H9 (cell line): Measurements from ENCODE around the gene GPR160. TPM values are rescaled to one million over a fixed set of nuclear protein-coding genes. Genes with fewer than 3 reads are reported as not detected.

Experiments used
- DNase-seq: peaks from one replicate; pipeline ENCODE4 v3.0.0-alpha.2; 2017
- H2AFZ ChIP-seq: one replicate; pipeline ENCODE4 v1.6.1; 2013; ENCODE audit warnings: mild to moderate bottlenecking, low read length, control low read depth, moderate library complexity
- H2AK5ac ChIP-seq: 2 replicates; pipeline ENCODE4 v1.6.1; 2013; ENCODE audit warnings: low read length, control low read depth, mixed read lengths; ENCODE audit not compliant: insufficient read length
- H2BK120ac ChIP-seq: one replicate; pipeline ENCODE4 v1.6.1; 2013; ENCODE audit warnings: low read depth, mild to moderate bottlenecking, low read length, control low read depth, inconsistent platforms; ENCODE audit not compliant: poor library complexity, severe bottlenecking
- H2BK12ac ChIP-seq: 2 replicates; pipeline ENCODE4 v1.6.1; 2013; ENCODE audit warnings: low read length, control low read depth, mixed read lengths, low read depth; ENCODE audit not compliant: insufficient read length
- H2BK15ac ChIP-seq: 2 replicates; pipeline ENCODE4 v1.6.1; 2013; ENCODE audit warnings: low read depth, low read length, control low read depth
- H2BK20ac ChIP-seq: one replicate; pipeline ENCODE4 v1.6.1; 2013; ENCODE audit warnings: low read depth, mild to moderate bottlenecking, low read length, control low read depth, inconsistent platforms; ENCODE audit not compliant: poor library complexity, severe bottlenecking
- H2BK5ac ChIP-seq: 2 replicates; pipeline ENCODE4 v1.6.1; 2013; ENCODE audit warnings: low read length, control low read depth, mixed read lengths; ENCODE audit not compliant: insufficient read length
- H3K14ac ChIP-seq: 2 replicates; pipeline ENCODE4 v1.6.1; 2013; ENCODE audit warnings: low read length, control low read depth; ENCODE audit not compliant: insufficient read depth
- H3K18ac ChIP-seq: 2 replicates; pipeline ENCODE4 v1.6.1; 2013; ENCODE audit warnings: low read depth, mild to moderate bottlenecking, mixed read lengths, low read length, control low read depth; ENCODE audit not compliant: insufficient read length
- H3K23ac ChIP-seq: 2 replicates; pipeline ENCODE4 v1.6.1; 2013; ENCODE audit warnings: low read length, control low read depth, mixed read lengths, low read depth; ENCODE audit not compliant: insufficient read length
- H3K23me2 ChIP-seq: 2 replicates; pipeline ENCODE4 v1.6.1; 2013; ENCODE audit warnings: low read depth, mild to moderate bottlenecking, mixed read lengths, low read length, control low read depth; ENCODE audit not compliant: insufficient read length, poor library complexity, severe bottlenecking
- H3K27ac ChIP-seq: 2 replicates; pipeline ENCODE4 v1.5.1; 2013; ENCODE audit warnings: low read length, control low read depth, mixed read lengths, low read depth; ENCODE audit not compliant: insufficient read length
- H3K27me3 ChIP-seq: 2 replicates; pipeline ENCODE4 v1.6.1; 2013; ENCODE audit warnings: low read length, control low read depth, inconsistent platforms; ENCODE audit not compliant: insufficient read depth
- H3K4ac ChIP-seq: 2 replicates; pipeline ENCODE4 v1.6.1; 2013; ENCODE audit warnings: low read depth, mild to moderate bottlenecking, control low read depth, inconsistent platforms, low read length, moderate library complexity
- H3K4me1 ChIP-seq: 2 replicates; pipeline ENCODE4 v1.6.1; 2013; ENCODE audit warnings: low read length, control low read depth, inconsistent platforms; ENCODE audit not compliant: insufficient read depth
- H3K4me2 ChIP-seq: 2 replicates; pipeline ENCODE4 v1.6.1; 2013; ENCODE audit warnings: low read length, control low read depth, mixed read lengths; ENCODE audit not compliant: insufficient read length, insufficient read depth
- H3K56ac ChIP-seq: 2 replicates; pipeline ENCODE4 v1.6.1; 2013; ENCODE audit warnings: low read depth, mild to moderate bottlenecking, mixed read lengths, low read length, control low read depth; ENCODE audit not compliant: insufficient read length
- H3K79me1 ChIP-seq: 2 replicates; pipeline ENCODE4 v1.6.1; 2013; ENCODE audit warnings: low read depth, mild to moderate bottlenecking, moderate library complexity, low read length, control low read depth, inconsistent platforms; ENCODE audit not compliant: insufficient read depth, poor library complexity, severe bottlenecking
- H3K79me2 ChIP-seq: 2 replicates; pipeline ENCODE4 v1.6.1; 2013; ENCODE audit warnings: low read length, control low read depth, inconsistent platforms; ENCODE audit not compliant: insufficient read depth
- H3K9ac ChIP-seq: 2 replicates; pipeline ENCODE4 v1.6.1; 2013; ENCODE audit warnings: low read length, control low read depth, mixed read lengths; ENCODE audit not compliant: insufficient read length; ENCODE audit errors: extremely low read depth
- H3K9me3 ChIP-seq: one replicate; pipeline ENCODE4 v1.6.1; 2013; ENCODE audit warnings: low read depth, low read length, inconsistent platforms; ENCODE audit not compliant: control insufficient read depth
- H3T11ph ChIP-seq: one replicate; pipeline ENCODE4 v1.6.1; 2013; ENCODE audit warnings: mild to moderate bottlenecking, low read length, control low read depth, inconsistent platforms
- H4K20me1 ChIP-seq: one replicate; pipeline ENCODE4 v1.6.1; 2013; ENCODE audit not compliant: control insufficient read depth, insufficient read length, insufficient read depth
- H4K5ac ChIP-seq: 2 replicates; pipeline ENCODE4 v1.6.1; 2013; ENCODE audit warnings: low read depth, mild to moderate bottlenecking, mixed read lengths, low read length, control low read depth; ENCODE audit not compliant: insufficient read length
- H4K8ac ChIP-seq: replicated peaks from 2 replicates; pipeline ENCODE4 v1.6.1; 2013; ENCODE audit warnings: low read length, control low read depth, mixed read lengths, low read depth; ENCODE audit not compliant: insufficient read length
- H4K91ac ChIP-seq: 2 replicates; pipeline ENCODE4 v1.6.1; 2013; ENCODE audit warnings: low read depth, mild to moderate bottlenecking, moderate library complexity, mixed read lengths, low read length, control low read depth; ENCODE audit not compliant: insufficient read length
- H3K27ac Mint-ChIP-seq, 3 experiments: 2 replicates in 2 of 3; 3 replicates in 1 of 3; pipeline ENCODE4 v1.8.0; 2020 to 2021; ENCODE audit warnings: mixed read lengths in 3 of 3, mild to moderate bottlenecking in 1 of 3, moderate library complexity in 1 of 3
- H3K27me3 Mint-ChIP-seq: 2 replicates; pipeline ENCODE4 v1.8.0; 2021; ENCODE audit warnings: low read depth, mild to moderate bottlenecking, moderate library complexity, mixed read lengths
- H3K36me3 Mint-ChIP-seq, 3 experiments: 2 replicates in 2 of 3; 3 replicates in 1 of 3; pipeline ENCODE4 v1.8.0; 2020 to 2021; ENCODE audit warnings: low read depth in 3 of 3, mixed read lengths in 3 of 3; ENCODE audit not compliant: insufficient read depth in 1 of 3
- H3K4me1 Mint-ChIP-seq, 2 experiments: 2 replicates each; pipeline ENCODE4 v1.8.0; 2020; ENCODE audit warnings: mixed read lengths in 2 of 2
- H3K4me3 Mint-ChIP-seq, 2 experiments: 2 replicates in 1 of 2; 3 replicates in 1 of 2; pipeline ENCODE4 v1.8.0; 2020 to 2021; ENCODE audit warnings: mild to moderate bottlenecking in 2 of 2, mixed read lengths in 2 of 2, moderate library complexity in 1 of 2
- H3K9me3 Mint-ChIP-seq, 2 experiments: 2 replicates in 1 of 2; 3 replicates in 1 of 2; pipeline ENCODE4 v1.8.0; 2020; ENCODE audit warnings: mild to moderate bottlenecking in 2 of 2, mixed read lengths in 2 of 2, moderate library complexity in 1 of 2
- WGBS: extraction: QIAGEN DNeasy Blood & Tissue Kit; methylation state at CpG from one replicate; pipeline ENCODE4 v1.1.7; 2013; ENCODE audit warnings: missing lambda C conversion rate, low lambda C conversion rate, mixed read lengths; ENCODE audit not compliant: insufficient read length; ENCODE audit errors: extremely low coverage; 5-methylcytosine and 5-hydroxymethylcytosine counted together
- total RNA-seq: library from RNA; stranded (reverse); gene quantifications from 2 replicates; pipeline ENCODE4 v1.2.1, GENCODE V29; 2021
- TF ChIP-seq, protein P1 (sequence below): fragments of 200-600 bp; sonication (generic); conservative IDR thresholded peaks from 3 replicates; pipeline ENCODE4 v1.8.0; 2021; ENCODE audit warnings: antibody characterized with exemption, mild to moderate bottlenecking

The GPR160 gene
- total RNA-seq, 1 experiment from 2014 or later, result 14.1 TPM

DNA sequence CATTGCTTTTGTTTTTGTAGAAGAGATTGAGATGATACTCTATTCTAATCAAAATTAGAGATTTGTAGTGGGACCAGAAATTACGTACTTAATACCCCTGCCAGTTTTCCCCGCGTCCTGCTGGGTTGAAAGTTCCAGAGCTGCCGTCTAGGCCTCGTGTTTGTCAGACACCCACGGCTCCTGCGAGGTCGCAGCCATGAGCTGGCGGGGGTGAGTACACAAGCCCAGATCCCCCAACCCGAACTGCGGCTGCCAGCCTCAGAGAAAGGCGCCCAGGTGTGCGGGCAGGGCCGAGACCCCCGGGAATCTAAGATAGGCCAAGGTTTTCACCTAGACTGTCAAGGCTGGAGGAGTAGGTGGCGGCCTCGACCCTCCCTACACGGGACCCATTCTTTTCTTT is 26.3 kb downstream of the GPR160 start:
- H3K79me1 ChIP-seq, result no peaks in the 10 kb centered on the region
- H4K91ac ChIP-seq, result no peak overlapping the region
- H3K79me2 ChIP-seq, result no peaks in the 10 kb centered on the region
- H3T11ph ChIP-seq, result no peak overlapping the region
- no peak overlapping the region for H2AFZ ChIP-seq
- no peak overlapping the region for H3K9ac ChIP-seq
- H3K14ac ChIP-seq, result no peak overlapping the region
- no peaks in the 10 kb centered on the region for H3K23me2 ChIP-seq
- Mint-ChIP-seq H3K4me3 (no peak overlapping the region), H3K27me3 (no peaks in the 10 kb centered on the region), H3K36me3 (peaks cover 8 to 14% (median 9%) of the 10 kb centered on the region in 3 experiments; a peak in 5 of 7 replicates), H3K27ac (peak overlapping the region in 1 of 3 experiments; percentile 16; a peak in 2 of 7 replicates), H3K9me3 (no peaks in the 10 kb centered on the region), H3K4me1 (peaks cover 13 to 20% of the 10 kb centered on the region in 2 experiments)
- no peak overlapping the region for H2BK5ac ChIP-seq
- WGBS, result no CpG with 5 or more reads among the region's 18 CpGs
- H2BK15ac ChIP-seq, result no peak overlapping the region
- no peak overlapping the region for H3K23ac ChIP-seq
- H3K56ac ChIP-seq, result no peak overlapping the region
- no peak overlapping the region for H4K8ac ChIP-seq
- no peak overlapping the region for H4K5ac ChIP-seq
- H3K27ac ChIP-seq, result no peak overlapping the region
- TF ChIP-seq, protein P1, sequence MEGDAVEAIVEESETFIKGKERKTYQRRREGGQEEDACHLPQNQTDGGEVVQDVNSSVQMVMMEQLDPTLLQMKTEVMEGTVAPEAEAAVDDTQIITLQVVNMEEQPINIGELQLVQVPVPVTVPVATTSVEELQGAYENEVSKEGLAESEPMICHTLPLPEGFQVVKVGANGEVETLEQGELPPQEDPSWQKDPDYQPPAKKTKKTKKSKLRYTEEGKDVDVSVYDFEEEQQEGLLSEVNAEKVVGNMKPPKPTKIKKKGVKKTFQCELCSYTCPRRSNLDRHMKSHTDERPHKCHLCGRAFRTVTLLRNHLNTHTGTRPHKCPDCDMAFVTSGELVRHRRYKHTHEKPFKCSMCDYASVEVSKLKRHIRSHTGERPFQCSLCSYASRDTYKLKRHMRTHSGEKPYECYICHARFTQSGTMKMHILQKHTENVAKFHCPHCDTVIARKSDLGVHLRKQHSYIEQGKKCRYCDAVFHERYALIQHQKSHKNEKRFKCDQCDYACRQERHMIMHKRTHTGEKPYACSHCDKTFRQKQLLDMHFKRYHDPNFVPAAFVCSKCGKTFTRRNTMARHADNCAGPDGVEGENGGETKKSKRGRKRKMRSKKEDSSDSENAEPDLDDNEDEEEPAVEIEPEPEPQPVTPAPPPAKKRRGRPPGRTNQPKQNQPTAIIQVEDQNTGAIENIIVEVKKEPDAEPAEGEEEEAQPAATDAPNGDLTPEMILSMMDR, result no peak
- no peak overlapping the region for H3K4me2 ChIP-seq
- H3K4ac ChIP-seq, result no peak overlapping the region
- no peak overlapping the region for H3K18ac ChIP-seq
- H2BK20ac ChIP-seq, result no peak overlapping the region
- no peaks in the 10 kb centered on the region for H3K9me3 ChIP-seq
- H2AK5ac ChIP-seq, result no peak overlapping the region
- DNase-seq, result no peak
- H3K4me1 ChIP-seq, result peaks cover 9% of the 10 kb centered on the region; the same call in 1 of the 2 replicates
- no peaks in the 10 kb centered on the region for H4K20me1 ChIP-seq
- no peak overlapping the region for H2BK120ac ChIP-seq
- no peak overlapping the region for H2BK12ac ChIP-seq
- H3K27me3 ChIP-seq, result no peaks in the 10 kb centered on the region
